H1 (cell line): ENCODE data around the gene EXOSC6.

Source experiments
- BACH1 ChIP-seq: IDR thresholded peaks from 2 replicates; pipeline ENCODE4 v1.6.1; 2012; ENCODE audit warnings: low read length, improper control_type of control experiment
- CTCF ChIP-seq, 3 experiments: IDR thresholded peaks; 1 replicate in 2 of 3; 2 replicates in 1 of 3; pipeline versions ENCODE4 v1.5.1 to v1.6.1; 2011; ENCODE audit warnings: low read length in 3 of 3, mild to moderate bottlenecking in 3 of 3, inconsistent platforms in 2 of 3, low read depth in 1 of 3, moderate library complexity in 1 of 3; ENCODE audit not compliant: insufficient read depth in 1 of 3; ENCODE audit errors: control extremely low read depth in 1 of 3
- EGR1 ChIP-seq: IDR thresholded peaks from 2 replicates; pipeline ENCODE4 v1.6.1; 2011; ENCODE audit warnings: low read depth, low read length, borderline replicate concordance
- POLR2AphosphoS5 ChIP-seq: IDR thresholded peaks from 2 replicates; pipeline ENCODE4 v1.6.1; 2011; ENCODE audit warnings: low read depth, low read length
- RFX5 ChIP-seq: IDR thresholded peaks from 2 replicates; pipeline ENCODE4 v1.6.1; 2011; ENCODE audit warnings: low read depth, low read length, improper control_type of control experiment, borderline replicate concordance
- TF ChIP-seq, protein P1 (sequence below): IDR thresholded peaks from 2 replicates; pipeline ENCODE4 v1.6.1; 2011; ENCODE audit warnings: low read depth, mild to moderate bottlenecking, low read length; ENCODE audit not compliant: insufficient read depth

DNA sequence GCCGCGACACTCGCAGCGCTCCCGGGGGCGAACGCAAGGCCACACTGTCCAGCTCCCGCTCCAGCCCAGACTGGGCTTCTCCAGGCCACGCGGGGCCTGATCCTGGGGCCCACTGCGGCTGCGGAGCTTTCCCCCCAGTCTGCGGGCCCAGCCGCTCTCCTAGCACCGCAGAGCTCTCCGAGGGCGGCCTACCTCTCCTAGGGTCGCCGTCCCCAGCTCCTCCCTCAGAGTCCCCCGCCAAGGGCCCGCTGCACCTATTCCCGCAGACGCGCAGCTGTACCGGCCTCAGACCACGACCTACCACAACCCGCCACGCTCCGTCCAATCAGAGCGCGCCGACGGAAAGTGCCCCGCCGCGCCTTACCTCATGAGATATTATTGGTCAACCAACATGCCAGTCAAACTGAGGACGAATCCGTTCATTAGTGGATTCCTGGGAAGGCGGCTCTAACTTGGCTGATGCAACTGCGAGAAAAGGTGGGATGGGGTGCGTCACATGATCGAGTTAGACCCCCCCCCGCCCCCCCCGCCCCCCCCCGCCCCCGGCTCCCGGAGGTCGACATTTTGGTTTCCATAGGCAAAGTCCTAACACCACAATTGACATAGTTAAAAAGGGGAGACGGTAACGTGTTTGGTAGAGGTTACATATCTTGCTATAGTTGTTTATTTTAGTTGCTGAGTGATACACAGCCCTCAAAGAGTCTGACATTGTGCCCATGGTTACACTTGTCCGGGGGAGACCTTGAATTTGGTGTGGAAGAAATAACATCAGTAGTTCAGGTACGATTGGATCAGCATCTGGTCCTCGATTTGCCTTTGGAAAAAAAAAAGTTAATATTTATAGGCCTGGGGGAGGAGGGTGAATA is 37.7 kb upstream of the EXOSC6 start, which contains the start of gene AARS1:
- TF ChIP-seq, protein P1, sequence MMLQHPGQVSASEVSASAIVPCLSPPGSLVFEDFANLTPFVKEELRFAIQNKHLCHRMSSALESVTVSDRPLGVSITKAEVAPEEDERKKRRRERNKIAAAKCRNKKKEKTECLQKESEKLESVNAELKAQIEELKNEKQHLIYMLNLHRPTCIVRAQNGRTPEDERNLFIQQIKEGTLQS = peak; percentile 80
- peak; percentile 96 for TF ChIP-seq POLR2AphosphoS5
- TF ChIP-seq RFX5 = no peak
- no peak for TF ChIP-seq CTCF (IDR thresholded peaks at IDR 0.05; ENCODE audit: control extremely low read depth in 1 of 3, insufficient read depth in 1 of 3, low read depth in 1 of 3, low read length in 3 of 3)
- TF ChIP-seq BACH1 = no peak
- TF ChIP-seq EGR1 = no peak
